GM12878 (cell line): ENCODE data around the gene PPP1R14D.

ENCODE experiments used
- ATF3 ChIP-seq: IDR thresholded peaks from 2 replicates; pipeline ENCODE4 v1.6.1; 2011; ENCODE audit warnings: low read depth, mild to moderate bottlenecking, low read length, moderate library complexity, borderline replicate concordance; ENCODE audit errors: extremely low read depth
- JUND ChIP-seq: IDR thresholded peaks from 2 replicates; pipeline ENCODE4 v1.6.1; 2012; ENCODE audit warnings: low read depth, mild to moderate bottlenecking, low read length, improper control_type of control experiment, moderate library complexity
- RB1 ChIP-seq: fragments of 450-650 bp; formaldehyde crosslinking; IDR thresholded peaks from 2 replicates; pipeline ENCODE4 v1.6.1; 2017; ENCODE audit warnings: mild to moderate bottlenecking, borderline replicate concordance
- RFX5 ChIP-seq: IDR thresholded peaks from 2 replicates; pipeline ENCODE4 v1.6.1; 2011; ENCODE audit warnings: low read depth, low read length, improper control_type of control experiment
- TCF12 ChIP-seq: IDR thresholded peaks from 2 replicates; pipeline ENCODE4 v1.6.1; 2011; ENCODE audit warnings: low read depth, mild to moderate bottlenecking, low read length
- ZNF687 ChIP-seq: fragments of 450-650 bp; IDR thresholded peaks from 2 replicates; pipeline ENCODE4 v1.6.1; 2017; ENCODE audit warnings: mild to moderate bottlenecking, moderate library complexity

DNA sequence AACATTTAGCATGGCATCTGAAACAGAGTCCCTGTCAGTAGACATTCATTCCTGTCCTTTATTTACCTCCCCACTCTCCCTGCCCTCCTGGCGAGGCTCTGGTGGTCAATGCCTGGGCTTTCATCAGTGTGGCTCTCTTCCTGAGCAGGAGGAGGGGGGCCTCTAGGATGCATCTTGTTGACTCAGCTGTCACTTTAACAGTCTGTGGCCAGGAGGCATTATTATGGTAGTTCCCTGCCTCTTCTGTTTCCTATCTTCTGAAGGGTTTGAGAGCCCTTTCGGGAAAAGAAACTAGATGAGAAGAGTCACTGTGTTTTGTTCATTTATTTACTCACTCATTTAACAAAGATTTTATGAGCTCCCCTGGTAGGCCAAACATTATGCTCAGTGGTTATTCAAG, 2.4 kb upstream of the PPP1R14D start:
- TF ChIP-seq RB1: no peak
- TF ChIP-seq RFX5: no peak
- no peak for TF ChIP-seq ATF3
- no peak for TF ChIP-seq JUND
- no peak for TF ChIP-seq ZNF687
- no peak for TF ChIP-seq TCF12
